GM19043 (cell line): ENCODE measurements around the gene CHRDL2.

Source experiments
- ATAC-seq: cut with Tn5 transposase; IDR thresholded peaks from one replicate; pipeline ENCODE4 v1.9.1; 2021; ENCODE audit warnings: low read depth; ENCODE audit not compliant: unreplicated experiment

The CHRDL2 gene

GRCh38 chr11:74749127-74749964 is 18.1 kb upstream of the CHRDL2 start:
- peak; percentile 37 for ATAC-seq

GRCh38 chr11:74748211-74749126 is 17.2 kb upstream of the CHRDL2 start, which contains the start of gene RNF169:
TSS of gene RNF169 (plus strand) at chr11:74748849. CDS start at chr11:74748881, 32 bp downstream.
- ATAC-seq = peak; percentile 95

GRCh38 chr11:74746868-74747267 is 15.6 kb upstream of the CHRDL2 start:
- no peak for ATAC-seq

GRCh38 chr11:74744277-74744676 is 13.1 kb upstream of the CHRDL2 start:
- ATAC-seq = no peak

DNA sequence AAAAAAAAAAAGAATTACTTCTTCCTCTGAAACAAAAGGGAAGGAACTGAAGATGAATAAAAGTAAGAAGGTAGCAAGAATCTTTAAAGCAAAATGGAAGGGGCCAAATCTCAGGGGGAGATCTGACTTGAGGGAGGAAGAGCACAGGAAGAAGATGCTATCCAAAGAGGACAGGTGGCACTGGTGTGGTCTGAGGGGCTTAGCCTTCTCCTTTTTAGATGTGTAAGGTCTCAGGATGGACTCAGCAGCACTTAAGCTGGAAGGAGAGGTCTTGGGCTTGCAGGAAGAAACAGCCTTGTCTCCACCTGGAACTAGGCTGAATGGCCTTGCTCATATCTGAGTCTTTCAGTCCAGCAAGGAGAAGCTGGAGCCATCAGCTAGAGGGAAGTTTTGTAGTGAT is 12.4 kb upstream of the CHRDL2 start:
- ATAC-seq = no peak

GRCh38 chr11:74742070-74742469 is 10.8 kb upstream of the CHRDL2 start:
- ATAC-seq = no peak

DNA sequence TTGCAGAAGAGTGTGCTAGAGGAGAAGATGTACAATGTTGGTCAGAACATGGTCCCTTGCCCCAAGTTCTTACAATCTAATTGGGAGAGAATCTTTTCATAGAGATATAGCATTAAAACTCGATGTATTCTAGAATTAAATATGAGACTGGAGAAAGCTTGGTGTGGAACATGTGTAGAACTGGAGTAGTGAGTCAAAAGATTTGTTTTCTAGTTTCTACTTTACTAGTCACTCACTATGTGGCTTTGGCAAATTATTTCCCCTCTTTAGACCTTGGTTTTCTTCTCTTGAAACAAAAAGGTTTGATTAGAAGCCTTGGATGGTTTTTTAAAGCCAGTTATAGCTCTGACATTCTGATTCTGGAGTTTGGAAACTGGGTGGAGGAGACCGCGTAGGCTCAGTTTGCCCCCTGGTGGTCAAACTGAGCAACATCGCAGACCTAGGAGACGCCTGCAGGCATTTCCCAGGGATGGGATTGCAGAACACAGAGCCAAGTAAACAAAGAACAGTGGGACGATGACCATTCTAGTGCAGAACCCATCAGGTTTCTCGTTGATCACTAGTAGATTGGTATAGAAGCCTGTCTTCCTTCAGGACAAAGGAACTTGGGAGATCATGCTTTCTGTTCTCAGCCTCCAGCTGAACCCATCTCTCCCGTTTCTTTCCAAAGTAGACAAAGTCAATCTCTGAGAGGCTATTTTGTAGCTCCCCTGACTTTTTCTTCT is 8.5 kb upstream of the CHRDL2 start:
- no peak for ATAC-seq

- no peak for ATAC-seq
These were observed 4.8 kb upstream of the CHRDL2 start for GRCh38 chr11:74736031-74736430.

- ATAC-seq = no peak
These were observed 4.2 kb upstream of the CHRDL2 start for GRCh38 chr11:74735365-74735928.

GRCh38 chr11:74734559-74734925 is 3.3 kb upstream of the CHRDL2 start:
- ATAC-seq = no peak

- ATAC-seq = no peak
These were observed 510 bp downstream of the CHRDL2 start for GRCh38 chr11:74730571-74731260.

DNA sequence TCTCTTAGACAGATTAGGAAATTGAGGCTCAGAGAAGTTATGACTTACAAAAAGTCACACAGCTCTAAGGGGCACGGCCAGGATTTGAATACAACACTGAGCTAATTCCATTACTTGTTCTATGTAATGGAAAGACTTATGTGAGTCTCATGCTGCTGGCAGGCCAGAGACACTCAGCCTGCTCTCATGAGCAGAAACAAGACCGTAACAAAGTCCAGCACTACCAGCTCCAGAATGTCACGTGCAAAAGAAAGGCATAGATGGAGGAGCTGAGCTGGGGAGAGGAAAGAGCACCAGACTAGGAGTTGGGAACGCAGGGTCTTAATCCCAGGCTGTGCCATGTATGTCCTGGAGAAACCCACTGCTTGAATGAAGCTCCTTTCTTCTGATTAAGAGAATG is 1.8 kb downstream of the CHRDL2 start:
- no peak for ATAC-seq

GRCh38 chr11:74726547-74727182 is 4.6 kb downstream of the CHRDL2 start:
- peak; percentile 82 for ATAC-seq

GRCh38 chr11:74725701-74726100 is 5.5 kb downstream of the CHRDL2 start:
- no peak for ATAC-seq

GRCh38 chr11:74723511-74723910 is 7.7 kb downstream of the CHRDL2 start:
- no peak for ATAC-seq

- no peak for ATAC-seq
These were observed 9.8 kb downstream of the CHRDL2 start for GRCh38 chr11:74721479-74721835.

DNA sequence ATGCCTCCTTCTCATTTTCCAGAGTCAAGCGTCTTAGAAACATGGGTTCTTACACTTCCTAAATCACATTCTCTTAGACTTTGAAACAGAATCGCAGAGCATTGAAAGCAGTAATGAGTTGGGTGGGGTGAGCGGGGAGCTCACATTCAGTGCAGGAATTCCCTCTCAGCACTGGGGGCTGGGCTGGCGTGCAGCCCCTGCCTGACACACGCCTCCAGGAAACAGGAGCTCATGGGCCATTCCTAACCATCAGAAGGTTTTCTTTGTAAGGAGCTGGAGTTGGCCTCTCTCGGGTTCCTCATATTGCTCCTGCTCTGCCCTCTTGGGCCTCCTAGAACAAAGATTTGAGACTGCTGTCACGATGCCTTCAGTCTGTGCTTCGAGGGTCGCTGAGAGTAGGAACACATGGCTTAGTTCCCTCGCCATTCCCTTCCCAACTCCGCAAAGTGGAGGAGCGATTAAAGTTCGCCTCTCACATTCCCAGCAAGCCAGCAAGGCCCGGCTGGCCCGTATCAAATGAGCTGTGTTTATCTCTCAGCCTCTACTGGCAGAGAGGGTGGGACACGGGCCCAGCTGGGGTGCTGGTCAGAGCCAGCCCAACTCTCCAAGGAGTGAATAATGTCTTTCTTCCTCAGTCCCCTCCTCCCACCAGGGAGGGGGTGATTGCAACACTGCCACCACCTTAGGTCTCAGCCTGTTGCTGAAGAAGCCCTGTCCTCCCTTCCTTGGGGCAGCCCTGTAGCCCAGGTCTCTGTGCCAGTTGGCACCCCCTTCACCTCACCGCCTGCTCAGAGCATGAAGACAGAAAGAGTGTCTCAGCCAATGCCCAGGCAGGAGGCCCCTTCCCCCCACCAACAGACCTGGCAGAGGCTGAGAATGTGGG is 10.4 kb downstream of the CHRDL2 start:
- ATAC-seq = no peak

DNA sequence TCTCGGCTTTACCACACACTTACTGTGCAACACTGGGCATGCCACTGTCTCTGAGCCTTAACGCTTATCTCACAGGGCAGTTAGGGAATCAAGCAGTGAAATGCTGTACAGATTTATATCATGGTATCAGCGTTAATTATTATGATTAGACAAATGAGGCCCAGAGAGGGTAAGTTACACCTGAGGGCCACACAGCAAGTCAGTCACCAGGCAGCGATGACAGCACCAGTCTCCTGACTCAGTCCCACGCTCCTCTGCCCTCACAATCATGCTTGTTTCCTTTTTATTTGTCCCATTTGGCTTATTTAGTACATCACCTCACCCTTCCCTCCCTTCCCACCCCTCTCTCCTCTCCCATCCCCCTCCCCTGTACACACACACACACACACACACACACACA is 12.2 kb downstream of the CHRDL2 start:
- ATAC-seq = no peak
